ENCODE measurements around the gene FAM200C. TPM values are rescaled to one million over a fixed set of nuclear protein-coding genes. Genes with fewer than 3 reads are reported as not detected.

The FAM200C gene
- total and polyA plus RNA-seq, 2 of the 13 experiments (the other 11 are each of a cell fraction or from before 2014, with no cell fraction given), result 3.2 to 4.7 TPM

DNA sequence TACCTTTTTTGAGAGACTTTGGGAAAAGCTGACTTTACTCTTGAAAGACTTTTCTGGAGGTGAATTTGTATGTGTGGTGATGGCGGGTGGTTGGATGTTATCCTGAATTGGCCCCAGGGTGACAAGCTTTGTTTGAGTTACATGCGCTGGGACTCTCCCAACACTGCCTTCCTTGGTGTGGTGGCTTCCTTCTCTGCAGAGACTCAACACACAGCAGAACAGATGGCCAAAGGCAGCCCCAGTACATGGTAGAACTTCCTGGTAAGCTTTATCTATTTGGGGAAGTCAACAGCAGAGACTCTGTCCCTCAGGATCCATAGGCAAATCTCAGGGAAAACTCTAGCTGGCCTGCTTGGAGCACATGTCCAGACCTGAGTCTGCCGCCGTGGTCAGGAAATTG is 47.5 kb downstream of the FAM200C start:
- DNase-seq (ENCODE audit: low spot score), result no peak
- FAIRE-seq, result no peak
- in situ Hi-C loops (cut with HindIII; ENCODE audit: extremely low pct_ligation_motif_present, low pct_unique_long_range_greater_than_20kb) (no loop called here), intact Hi-C loops (cut with micrococcal nuclease; ENCODE audit: unreplicated experiment) (no loop called here)
- H3K79me2 ChIP-seq (ENCODE audit: insufficient read depth, low read length), result no peaks in the 10 kb centered on the region
- no peak for ATAC-seq
- TF ChIP-seq SNAPC2 (CRISPR knock-in tag; IDR thresholded peaks at IDR 0.05), result no peak
- TF ChIP-seq CSRNP2 (CRISPR knock-in tag; conservative IDR thresholded peaks at IDR 0.05; ENCODE audit: low read depth), result no peak
- no peak for TF ChIP-seq KMT2A (CRISPR knock-in tag; IDR thresholded peaks at IDR 0.05)
- no peak for TF ChIP-seq BRF2 (CRISPR knock-in tag; IDR thresholded peaks at IDR 0.05)
- no peak for TF ChIP-seq GABPB1 (CRISPR knock-in tag; IDR thresholded peaks at IDR 0.05)
- TF ChIP-seq PPARG (CRISPR knock-in tag; conservative IDR thresholded peaks at IDR 0.05), result no peak
- TF ChIP-seq MIER3 (CRISPR knock-in tag; IDR thresholded peaks at IDR 0.05; ENCODE audit: borderline replicate concordance), result no peak
- TF ChIP-seq ESRRA (CRISPR knock-in tag; IDR thresholded peaks at IDR 0.05; ENCODE audit: low read depth), result no peak
- H2AFZ ChIP-seq (ENCODE audit: low read length), result no peak overlapping the region
- CTCF ChIA-PET (ENCODE audit: low intra/inter-chr PET ratio, low total read pairs), result no interaction called here
- no peaks in the 10 kb centered on the region for H3K9me3 ChIP-seq (ENCODE audit: low read length)
- H4K20me1 ChIP-seq (ENCODE audit: insufficient read depth, low read length), result no peaks in the 10 kb centered on the region
- no peak overlapping the region for H3K27ac ChIP-seq (ENCODE audit: extremely low read length, insufficient read depth, low read length)
- 63% methylated on average over 3 of the region's 4 CpGs for WGBS (ENCODE audit: low lambda C conversion rate)
- no peak overlapping the region for H3K9ac ChIP-seq (ENCODE audit: insufficient read depth, low read depth, low read length)
- peaks cover 2 to 15% of the 10 kb centered on the region in 2 experiments; a peak in 3 of 5 replicates for H3K27me3 ChIP-seq (ENCODE audit: control insufficient read depth in 1 of 2, insufficient read depth in 2 of 2, low read length in 2 of 2)
- no peak overlapping the region for H3K4me3 ChIP-seq (replicated peaks in 1 of 3; ENCODE audit: insufficient read depth in 1 of 3, low read depth in 2 of 3, low read length in 3 of 3)
- H3K36me3 ChIP-seq (replicated peaks in 1 of 2; ENCODE audit: control insufficient read depth in 1 of 2, insufficient read depth in 2 of 2, low read length in 2 of 2), result no peaks in the 10 kb centered on the region
- H3K4me2 ChIP-seq (ENCODE audit: low read depth, low read length), result no peak overlapping the region
- POLR2A ChIA-PET, result no interaction called here
- H3K4me1 ChIP-seq (ENCODE audit: insufficient read depth, low read length), result no peaks in the 10 kb centered on the region
- BruUV-seq (replicated peaks), result no TSS peak

Data from HepG2 (cell line).